ENCODE measurements around the gene ARPP19. TPM values are rescaled to one million over a fixed set of nuclear protein-coding genes. Genes with fewer than 3 reads are reported as not detected.
"Not testable (repeated sequence)": the region's sequence is repeated elsewhere in the genome, so short reads cannot be mapped to it uniquely, and the experiment has no call there.

ARPP19 gene
- total RNA-seq, 1 donor from 2014 or later, result 220 TPM

DNA sequence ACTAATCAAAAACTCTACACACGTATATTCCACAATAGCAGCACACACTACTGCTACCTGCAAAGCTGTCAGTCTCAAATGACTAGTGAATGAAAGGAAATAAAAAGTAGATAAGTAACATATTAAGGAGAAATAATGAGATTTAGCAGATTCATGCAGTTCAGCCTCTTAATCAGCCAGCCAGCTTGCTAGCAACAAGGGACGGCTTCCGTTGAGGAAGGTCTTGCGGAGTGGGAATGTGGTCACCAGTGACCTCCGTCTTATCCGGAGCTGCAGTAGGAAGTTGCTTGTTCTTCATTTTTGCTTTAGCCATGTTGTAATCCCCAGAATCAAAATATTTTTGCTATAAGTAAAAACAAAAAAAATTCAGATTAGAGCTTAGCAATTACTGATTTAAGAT is 17.1 kb downstream of the ARPP19 start:
- no peak for DNase-seq (ENCODE audit: low spot score)
- TF ChIP-seq, protein P1, sequence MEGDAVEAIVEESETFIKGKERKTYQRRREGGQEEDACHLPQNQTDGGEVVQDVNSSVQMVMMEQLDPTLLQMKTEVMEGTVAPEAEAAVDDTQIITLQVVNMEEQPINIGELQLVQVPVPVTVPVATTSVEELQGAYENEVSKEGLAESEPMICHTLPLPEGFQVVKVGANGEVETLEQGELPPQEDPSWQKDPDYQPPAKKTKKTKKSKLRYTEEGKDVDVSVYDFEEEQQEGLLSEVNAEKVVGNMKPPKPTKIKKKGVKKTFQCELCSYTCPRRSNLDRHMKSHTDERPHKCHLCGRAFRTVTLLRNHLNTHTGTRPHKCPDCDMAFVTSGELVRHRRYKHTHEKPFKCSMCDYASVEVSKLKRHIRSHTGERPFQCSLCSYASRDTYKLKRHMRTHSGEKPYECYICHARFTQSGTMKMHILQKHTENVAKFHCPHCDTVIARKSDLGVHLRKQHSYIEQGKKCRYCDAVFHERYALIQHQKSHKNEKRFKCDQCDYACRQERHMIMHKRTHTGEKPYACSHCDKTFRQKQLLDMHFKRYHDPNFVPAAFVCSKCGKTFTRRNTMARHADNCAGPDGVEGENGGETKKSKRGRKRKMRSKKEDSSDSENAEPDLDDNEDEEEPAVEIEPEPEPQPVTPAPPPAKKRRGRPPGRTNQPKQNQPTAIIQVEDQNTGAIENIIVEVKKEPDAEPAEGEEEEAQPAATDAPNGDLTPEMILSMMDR (IDR thresholded peaks at IDR 0.05; ENCODE audit: unreplicated experiment), result no peak
- Mint-ChIP-seq H3K9me3 (ENCODE audit: unreplicated experiment) (no peaks in the 10 kb centered on the region), H3K27me3 (ENCODE audit: unreplicated experiment) (peaks cover under 1% of the 10 kb centered on the region), H3K27ac (ENCODE audit: unreplicated experiment) (no peak overlapping the region), H3K36me3 (ENCODE audit: low read depth, unreplicated experiment) (peaks cover 26% of the 10 kb centered on the region), H3K4me3 (ENCODE audit: unreplicated experiment) (no peak overlapping the region), H3K4me1 (ENCODE audit: unreplicated experiment) (peaks cover 2% of the 10 kb centered on the region)

DNA sequence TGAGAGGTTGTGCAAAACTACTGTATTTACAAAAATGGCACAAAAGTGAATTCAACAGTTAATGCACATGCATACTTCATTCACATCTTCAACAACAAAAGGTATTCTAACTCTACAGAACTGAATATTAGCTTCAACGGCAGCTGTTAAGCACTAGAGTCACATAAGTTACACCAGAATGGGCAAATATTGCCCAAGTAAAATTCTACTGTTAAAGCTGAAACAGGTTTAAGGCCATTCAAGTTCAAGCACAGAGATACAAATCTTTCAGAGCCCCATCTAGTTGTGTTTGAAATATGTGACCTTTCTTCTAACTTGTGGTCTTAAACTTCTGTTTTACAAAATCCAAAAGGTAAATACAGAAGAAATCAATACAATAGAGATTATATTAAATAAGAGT is 17.6 kb downstream of the ARPP19 start:
- DNase-seq (ENCODE audit: low spot score); H3K9me3 Mint-ChIP-seq (ENCODE audit: unreplicated experiment); H3K27ac Mint-ChIP-seq (ENCODE audit: unreplicated experiment); H3K4me3 Mint-ChIP-seq (ENCODE audit: unreplicated experiment); H3K27me3 Mint-ChIP-seq (ENCODE audit: unreplicated experiment); H3K4me1 Mint-ChIP-seq (ENCODE audit: unreplicated experiment): not testable (repeated sequence)
- peaks cover 32% of the 10 kb centered on the region for H3K36me3 Mint-ChIP-seq (ENCODE audit: low read depth, unreplicated experiment)

GRCh38 chr15:52546031-52546751 is 22.6 kb downstream of the ARPP19 start:
- Mint-ChIP-seq H3K4me3 (ENCODE audit: unreplicated experiment) (peak overlapping the region; percentile 47), H3K27me3 (ENCODE audit: unreplicated experiment) (peaks cover 3% of the 10 kb centered on the region), H3K27ac (ENCODE audit: unreplicated experiment) (no peak overlapping the region), H3K4me1 (ENCODE audit: unreplicated experiment) (peaks cover 4% of the 10 kb centered on the region), H3K36me3 (ENCODE audit: low read depth, unreplicated experiment) (peaks cover 39% of the 10 kb centered on the region), H3K9me3 (ENCODE audit: unreplicated experiment) (no peaks in the 10 kb centered on the region)
- no peak for DNase-seq (ENCODE audit: low spot score)
- TF ChIP-seq, protein P1 (IDR thresholded peaks at IDR 0.05; ENCODE audit: unreplicated experiment), result no peak

DNA sequence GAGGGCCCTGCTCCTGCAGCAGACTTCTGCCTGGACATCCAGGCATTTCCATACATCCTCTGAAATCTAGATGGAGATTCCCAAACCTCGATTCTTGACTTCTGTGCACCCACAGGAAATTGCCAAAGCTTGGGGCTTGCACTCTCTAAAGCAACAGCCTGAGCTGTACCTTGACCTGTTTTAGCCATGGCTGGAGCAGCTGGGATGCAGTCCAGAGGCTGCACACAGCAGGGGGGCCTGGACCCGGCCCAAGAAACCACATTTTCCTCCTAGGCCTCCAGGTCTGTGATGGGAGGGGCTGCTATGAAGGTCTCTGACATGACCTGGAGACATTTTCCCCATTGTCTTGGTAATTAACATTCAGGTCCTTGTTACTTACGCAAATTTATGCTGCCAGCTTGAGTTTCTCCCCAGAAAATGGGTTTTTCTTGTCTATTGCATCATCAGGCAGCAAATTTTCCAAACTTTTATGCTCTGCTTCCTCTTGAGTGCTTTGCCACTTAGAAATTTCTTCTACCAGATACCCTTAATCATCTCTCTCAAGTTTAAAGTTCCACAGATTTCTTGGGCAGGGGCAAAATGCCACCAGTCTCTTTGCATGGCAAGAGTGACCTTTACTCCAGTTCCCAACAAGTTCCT is 28.3 kb downstream of the ARPP19 start:
- TF ChIP-seq, protein P1 (IDR thresholded peaks at IDR 0.05; ENCODE audit: unreplicated experiment), result no peak
- no peaks in the 10 kb centered on the region for H3K4me1 Mint-ChIP-seq (ENCODE audit: unreplicated experiment)
- no peak overlapping the region for H3K27ac Mint-ChIP-seq (ENCODE audit: unreplicated experiment)
- peaks cover 3% of the 10 kb centered on the region for H3K27me3 Mint-ChIP-seq (ENCODE audit: unreplicated experiment)
- no peaks in the 10 kb centered on the region for H3K9me3 Mint-ChIP-seq (ENCODE audit: unreplicated experiment)
- DNase-seq (ENCODE audit: low spot score), result no peak
- no peak overlapping the region for H3K4me3 Mint-ChIP-seq (ENCODE audit: unreplicated experiment)
- peaks cover under 1% of the 10 kb centered on the region for H3K36me3 Mint-ChIP-seq (ENCODE audit: low read depth, unreplicated experiment)

GRCh38 chr15:52537459-52537858 is 31.4 kb downstream of the ARPP19 start:
- Mint-ChIP-seq H3K27me3 (ENCODE audit: unreplicated experiment) (peaks cover 2% of the 10 kb centered on the region), H3K9me3 (ENCODE audit: unreplicated experiment) (no peaks in the 10 kb centered on the region), H3K36me3 (ENCODE audit: low read depth, unreplicated experiment) (no peaks in the 10 kb centered on the region), H3K27ac (ENCODE audit: unreplicated experiment) (no peak overlapping the region), H3K4me1 (ENCODE audit: unreplicated experiment) (no peaks in the 10 kb centered on the region), H3K4me3 (ENCODE audit: unreplicated experiment) (no peak overlapping the region)
- TF ChIP-seq, protein P1 (IDR thresholded peaks at IDR 0.05; ENCODE audit: unreplicated experiment), result no peak
- DNase-seq (ENCODE audit: low spot score), result no peak
